ENCODE results near the gene TSPAN32. TPM values are rescaled to one million over a fixed set of nuclear protein-coding genes. Genes with fewer than 3 reads are reported as not detected.

The TSPAN32 gene
- total RNA-seq, 2 experiments from 2014 or later, result 0.69 to 2.0 TPM

GRCh38 chr11:2309251-2310072 lies 7.6 kb downstream of the TSPAN32 start:
- no peak for DNase-seq (ENCODE audit: low spot score)
- Histone ChIP-seq H3K27ac (ENCODE audit: low read depth, low read length, poor library complexity, severe bottlenecking) (no peak overlapping the region), H2AFZ (ENCODE audit: low read length) (no peak overlapping the region), H3K4me3 (ENCODE audit: low read depth, low read length, poor library complexity, severe bottlenecking) (no peak overlapping the region), H3K36me3 (ENCODE audit: insufficient read depth, low read length) (no peaks in the 10 kb centered on the region), H4K20me1 (ENCODE audit: insufficient read depth, low read length) (no peaks in the 10 kb centered on the region), H3K4me1 (ENCODE audit: insufficient read depth, low read length, poor library complexity, severe bottlenecking) (peaks cover 8% of the 10 kb centered on the region), H3K9me3 (ENCODE audit: low read length) (no peaks in the 10 kb centered on the region), H3K4me2 (ENCODE audit: low read length) (no peak overlapping the region), H3K9me2 (ENCODE audit: insufficient read depth, low read length) (no peaks in the 10 kb centered on the region), H3K79me2 (ENCODE audit: insufficient read depth, low read depth, low read length) (no peaks in the 10 kb centered on the region)
- ChIA-PET CTCF (ENCODE audit: unreplicated experiment) (no interaction called here), POLR2A (no interaction called here)
- intact Hi-C loops (cut with micrococcal nuclease; ENCODE audit: unreplicated experiment), result loop anchor here (5.0 kb wide), 1 partner anchor 223 kb away; no protein-coding TSS in a partner anchor
- BruUV-seq (replicated peaks), result no TSS peak
- TF ChIP-seq CTCF (conservative IDR thresholded peaks at IDR 0.05; ENCODE audit: low read length), result no peak
- no peak for TF ChIP-seq EZH2phosphoT487 (IDR thresholded peaks at IDR 0.05; ENCODE audit: borderline replicate concordance, low read depth, low read length)

- CTCF ChIA-PET (ENCODE audit: unreplicated experiment), result no interaction called here
- POLR2A ChIA-PET, result no interaction called here
- no peaks in the 10 kb centered on the region for H3K9me3 ChIP-seq (ENCODE audit: low read length)
- no peak overlapping the region for H3K27ac ChIP-seq (ENCODE audit: low read depth, low read length, poor library complexity, severe bottlenecking)
- H3K36me3 ChIP-seq (ENCODE audit: insufficient read depth, low read length), result no peaks in the 10 kb centered on the region
- BruUV-seq (replicated peaks), result no TSS peak
- no peaks in the 10 kb centered on the region for H3K9me2 ChIP-seq (ENCODE audit: insufficient read depth, low read length)
- no peaks in the 10 kb centered on the region for H4K20me1 ChIP-seq (ENCODE audit: insufficient read depth, low read length)
- H3K4me2 ChIP-seq (ENCODE audit: low read length), result no peak overlapping the region
- H3K79me2 ChIP-seq (ENCODE audit: insufficient read depth, low read depth, low read length), result no peaks in the 10 kb centered on the region
- peaks cover 8% of the 10 kb centered on the region for H3K4me1 ChIP-seq (ENCODE audit: insufficient read depth, low read length, poor library complexity, severe bottlenecking)
- no peak for TF ChIP-seq EZH2phosphoT487 (IDR thresholded peaks at IDR 0.05; ENCODE audit: borderline replicate concordance, low read depth, low read length)
- TF ChIP-seq CTCF (conservative IDR thresholded peaks at IDR 0.05; ENCODE audit: low read length), result no peak
- intact Hi-C loops (cut with micrococcal nuclease; ENCODE audit: unreplicated experiment), result no loop called here
- no peak overlapping the region for H3K4me3 ChIP-seq (ENCODE audit: low read depth, low read length, poor library complexity, severe bottlenecking)
- H2AFZ ChIP-seq (ENCODE audit: low read length), result no peak overlapping the region
- no peak for DNase-seq (ENCODE audit: low spot score)
Measured at GRCh38 chr11:2310073-2310785, 8.4 kb downstream of the TSPAN32 start.
